Measurements from ENCODE around the gene CHCHD3.
"Not testable (repeated sequence)": the region's sequence is repeated elsewhere in the genome, so short reads cannot be mapped to it uniquely, and the experiment has no call there.

Gene CHCHD3

GRCh38 chr7:132964876-132965275 is 117.0 kb downstream of the CHCHD3 start:
- DNase-seq (ENCODE audit: low read depth in 3 of 3, low spot score in 1 of 3): no peak

GRCh38 chr7:132959891-132960290 is 122.0 kb downstream of the CHCHD3 start:
- DNase-seq (ENCODE audit: low read depth in 3 of 3, low spot score in 1 of 3): no peak

GRCh38 chr7:132956556-132956955 is 125.3 kb downstream of the CHCHD3 start:
- DNase-seq (ENCODE audit: low read depth in 3 of 3, low spot score in 1 of 3): no peak

DNA sequence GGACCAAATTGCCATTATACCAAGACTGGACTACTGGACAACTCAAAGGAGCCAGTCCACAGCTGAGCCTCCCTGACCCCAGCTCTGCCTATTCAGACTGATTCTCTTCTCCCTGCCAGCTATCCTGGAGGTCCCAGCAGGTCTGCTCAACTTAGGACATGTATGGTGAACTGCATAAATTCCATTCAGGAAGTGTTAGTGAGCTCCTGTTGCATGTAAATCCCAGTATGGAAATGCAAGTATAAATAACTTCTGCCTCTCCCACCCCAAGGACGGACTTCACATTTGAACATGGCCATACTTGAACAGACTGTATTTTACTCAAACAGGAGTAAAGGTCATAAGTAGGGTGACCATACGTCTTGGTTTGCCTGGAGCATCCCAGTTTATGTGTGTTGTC is 128.4 kb downstream of the CHCHD3 start:
- DNase-seq (ENCODE audit: low read depth in 3 of 3, low spot score in 1 of 3): no peak

DNA sequence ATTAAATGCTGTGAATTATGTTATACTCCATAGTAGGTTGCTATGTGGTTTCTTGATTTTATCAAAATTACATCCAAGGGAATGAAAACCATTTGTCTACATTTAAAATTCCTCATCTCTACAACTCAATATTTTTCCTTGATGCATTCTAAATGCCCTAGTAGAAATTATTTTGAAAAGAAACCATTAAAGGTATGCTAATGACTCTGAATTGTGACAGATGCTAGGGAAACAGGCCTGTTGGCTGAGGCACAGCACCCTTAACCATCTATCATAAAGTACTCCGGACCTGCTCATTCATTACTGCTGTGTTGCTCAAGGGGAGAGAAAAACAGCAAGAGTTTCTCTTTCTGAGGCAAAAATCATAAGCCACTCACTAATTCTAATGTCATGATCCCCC is 131.2 kb downstream of the CHCHD3 start:
- no peak for DNase-seq (ENCODE audit: low read depth in 3 of 3, low spot score in 1 of 3)

DNA sequence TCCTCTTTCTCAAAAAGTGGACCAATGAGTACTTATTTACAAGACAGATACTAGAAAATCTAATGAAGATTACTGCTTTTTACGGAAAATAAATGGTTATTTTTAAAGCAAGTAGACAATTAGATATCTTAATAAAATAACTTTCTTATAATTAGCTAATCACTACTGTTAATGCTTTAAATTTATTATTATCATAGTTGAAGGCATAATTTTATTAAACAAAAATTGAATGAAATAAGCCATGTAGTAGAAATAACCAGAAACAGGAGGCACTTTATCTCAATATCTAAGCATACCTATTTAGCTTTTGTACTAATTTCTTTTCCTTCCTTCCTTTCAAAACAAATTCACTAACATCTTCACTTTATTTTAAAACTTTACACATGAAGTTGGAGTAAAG is 134.9 kb downstream of the CHCHD3 start:
- no peak for DNase-seq (ENCODE audit: low read depth in 3 of 3, low spot score in 1 of 3)

- no peak for DNase-seq (ENCODE audit: low read depth in 3 of 3, low spot score in 1 of 3)
These were observed 137.1 kb downstream of the CHCHD3 start for GRCh38 chr7:132944774-132945173.

GRCh38 chr7:132943645-132944044 is 138.2 kb downstream of the CHCHD3 start:
- no peak for DNase-seq (ENCODE audit: low read depth in 3 of 3, low spot score in 1 of 3)

DNA sequence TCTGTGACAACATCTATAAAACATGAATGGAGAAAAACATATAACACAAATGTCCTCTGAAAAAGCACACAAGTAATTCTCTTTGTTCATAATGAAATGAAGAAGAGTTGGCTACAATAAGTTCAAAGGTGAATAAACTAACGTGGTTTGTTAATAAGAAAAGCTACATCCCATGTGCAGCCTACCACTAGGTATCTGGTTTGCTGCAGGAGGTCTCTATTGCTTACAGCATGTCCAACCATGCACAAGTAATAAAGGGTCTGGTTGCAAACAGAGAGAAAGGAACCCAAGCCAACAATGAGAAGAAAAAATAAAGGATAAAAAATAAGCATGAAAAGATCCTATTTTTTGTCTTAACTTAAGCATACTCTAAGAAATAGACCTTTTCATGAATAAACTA is 139.2 kb downstream of the CHCHD3 start:
- no peak for DNase-seq (ENCODE audit: low read depth in 3 of 3, low spot score in 1 of 3)

- no peak for DNase-seq (ENCODE audit: low read depth in 3 of 3, low spot score in 1 of 3)
These were observed 140.0 kb downstream of the CHCHD3 start for GRCh38 chr7:132941905-132942304.

- no peak for DNase-seq (ENCODE audit: low read depth in 3 of 3, low spot score in 1 of 3)
These were observed 140.5 kb downstream of the CHCHD3 start for GRCh38 chr7:132941428-132941827.

DNA sequence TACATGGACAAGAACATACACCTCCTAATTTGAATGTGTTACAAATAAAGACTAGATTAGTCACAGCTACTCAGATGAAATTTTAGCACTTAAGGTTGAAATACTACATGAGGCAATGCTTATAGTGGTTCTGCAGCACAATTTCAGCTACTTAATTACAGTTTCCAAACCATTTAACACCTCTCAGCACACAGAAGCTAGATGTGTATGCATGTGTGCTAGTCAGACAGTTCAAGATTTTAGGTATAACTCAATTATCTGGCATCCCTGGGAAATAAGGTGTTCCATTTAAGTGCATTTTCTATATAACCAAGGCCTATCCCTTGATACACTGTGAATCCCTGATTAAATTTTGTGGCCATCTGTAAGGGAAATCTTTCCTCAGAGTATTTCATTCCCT is 141.8 kb downstream of the CHCHD3 start:
- DNase-seq (ENCODE audit: low read depth in 3 of 3, low spot score in 1 of 3): no peak

- no peak for DNase-seq (ENCODE audit: low read depth in 3 of 3, low spot score in 1 of 3)
These were observed 142.4 kb downstream of the CHCHD3 start for GRCh38 chr7:132939495-132939894.

DNA sequence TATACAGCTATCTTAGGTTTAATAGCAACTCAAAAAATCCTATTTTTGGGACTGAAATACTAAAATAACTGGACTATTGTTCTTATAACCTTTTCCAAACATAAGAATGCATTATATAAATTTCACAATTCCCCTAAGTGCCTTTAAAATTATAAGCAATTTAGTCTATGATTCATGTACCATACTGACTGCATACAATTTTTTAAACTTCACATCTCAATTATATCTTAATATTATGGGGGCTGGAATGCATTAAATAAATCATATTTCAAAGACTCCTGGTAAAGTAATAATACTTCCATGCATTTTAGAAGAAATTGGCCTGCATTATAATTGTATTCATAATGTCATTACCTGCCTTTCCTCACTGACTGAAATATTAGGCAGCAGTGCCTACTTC is 144.6 kb downstream of the CHCHD3 start:
- no peak for DNase-seq (ENCODE audit: low read depth in 3 of 3, low spot score in 1 of 3)

- DNase-seq (ENCODE audit: low read depth in 3 of 3, low spot score in 1 of 3): no peak
These were observed 146.3 kb downstream of the CHCHD3 start for GRCh38 chr7:132935608-132936007.

DNA sequence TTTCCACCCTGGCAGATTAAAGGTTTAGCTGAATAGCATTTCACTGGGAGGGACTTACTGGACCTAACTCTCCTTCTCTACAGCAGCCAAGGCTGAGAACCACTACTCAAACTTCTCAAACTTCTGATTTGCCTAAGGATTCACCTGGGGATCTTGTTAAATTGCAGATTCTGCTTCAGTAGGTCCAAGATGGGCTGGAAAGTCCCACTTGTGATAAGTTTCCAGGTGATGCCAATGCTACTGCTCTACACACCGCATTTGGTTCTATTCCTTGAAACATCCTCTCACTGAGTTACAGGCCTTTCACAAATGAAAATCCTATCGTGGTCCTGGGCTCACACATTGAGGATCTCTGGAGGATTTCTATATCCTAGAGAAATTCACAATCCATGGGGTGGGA is 147.9 kb downstream of the CHCHD3 start:
- DNase-seq (ENCODE audit: low read depth in 3 of 3, low spot score in 1 of 3): no peak

- DNase-seq (ENCODE audit: low read depth in 3 of 3, low spot score in 1 of 3): no peak
These were observed 148.8 kb downstream of the CHCHD3 start for GRCh38 chr7:132933072-132933458.

GRCh38 chr7:132932296-132933071 is 149.4 kb downstream of the CHCHD3 start:
- DNase-seq (ENCODE audit: low read depth in 3 of 3, low spot score in 1 of 3): no peak

GRCh38 chr7:132930881-132931280 is 151.0 kb downstream of the CHCHD3 start:
- no peak for DNase-seq (ENCODE audit: low read depth in 3 of 3, low spot score in 1 of 3)

GRCh38 chr7:132929944-132930343 is 151.9 kb downstream of the CHCHD3 start:
- DNase-seq (ENCODE audit: low read depth in 3 of 3, low spot score in 1 of 3): not testable (repeated sequence)

DNA sequence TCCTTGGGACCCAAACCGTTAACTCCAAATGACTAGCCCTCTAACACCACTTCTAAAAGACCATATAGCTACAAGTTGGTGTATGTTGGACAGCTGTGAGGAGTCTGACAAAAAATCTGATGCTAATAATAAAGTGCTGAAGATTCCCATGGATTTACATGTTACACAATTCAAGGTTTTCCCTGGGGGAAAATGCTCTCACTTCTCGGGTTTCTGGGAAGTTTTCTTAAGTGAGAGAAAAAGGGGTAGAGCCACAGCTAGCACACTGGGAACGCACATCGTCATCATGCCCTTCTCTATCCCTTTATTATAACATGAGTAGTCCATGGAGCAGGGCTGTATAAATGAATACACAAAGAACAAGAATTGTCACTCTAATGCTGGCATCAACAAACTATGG is 162.1 kb downstream of the CHCHD3 start:
- no peak for DNase-seq (ENCODE audit: low read depth in 3 of 3, low spot score in 1 of 3)

GRCh38 chr7:132915647-132916046 is 166.2 kb downstream of the CHCHD3 start:
- DNase-seq (ENCODE audit: low read depth in 3 of 3, low spot score in 1 of 3): no peak

- DNase-seq (ENCODE audit: low read depth in 3 of 3, low spot score in 1 of 3): no peak
These were observed 171.2 kb downstream of the CHCHD3 start for GRCh38 chr7:132910657-132911056.
